Keratinocyte (primary cell): ENCODE results near the gene TROAP.

Source experiments
- CTCF ChIP-seq, 3 experiments: IDR thresholded peaks in 1 of 3; conservative IDR thresholded peaks in 1 of 3; optimal IDR thresholded peaks in 1 of 3; 2 replicates in 2 of 3; 3 replicates in 1 of 3; pipeline versions ENCODE3 to v1.5.1; 2011; ENCODE audit warnings: low read length in 3 of 3, mild to moderate bottlenecking in 3 of 3, moderate library complexity in 2 of 3, control low read depth in 1 of 3, inconsistent platforms in 1 of 3; ENCODE audit not compliant: insufficient read depth in 2 of 3; ENCODE audit errors: extremely low read depth in 1 of 3
- EZH2 ChIP-seq: IDR thresholded peaks from one replicate; pipeline ENCODE4 v1.6.1; 2012; ENCODE audit warnings: inconsistent platforms, mild to moderate bottlenecking, low read length, moderate library complexity

- TF ChIP-seq CTCF (optimal IDR thresholded peaks at IDR 0.05 in 1 of 3, IDR thresholded peaks at IDR 0.05 in 1 of 3, conservative IDR thresholded peaks at IDR 0.05 in 1 of 3; ENCODE audit: extremely low read depth in 1 of 3, insufficient read depth in 2 of 3, low read length in 3 of 3) (no peak), EZH2 (no peak)
Measured at GRCh38 chr12:49364989-49365388, 41.9 kb downstream of the TROAP start.
